Hepatocyte (in vitro differentiated cells): ENCODE results near the gene EHD2.

Experiments
- EZH2 ChIP-seq: fragments of 200-600 bp; sonication (generic); IDR thresholded peaks from 2 replicates; pipeline ENCODE4 v1.6.1; 2016; ENCODE audit warnings: antibody characterized with exemption, mild to moderate bottlenecking, borderline replicate concordance
- EZH2phosphoT487 ChIP-seq: fragments of 200-600 bp; sonication (generic); IDR thresholded peaks from one replicate; pipeline ENCODE4 v1.6.1; 2018; ENCODE audit warnings: antibody characterized with exemption, mild to moderate bottlenecking, low read depth, moderate library complexity; ENCODE audit not compliant: unreplicated experiment, severe bottlenecking
- TF ChIP-seq, protein P1 (sequence below): fragments of 200-600 bp; sonication (generic); IDR thresholded peaks from 2 replicates; pipeline ENCODE4 v1.5.1; 2016; ENCODE audit warnings: antibody characterized with exemption, mild to moderate bottlenecking; ENCODE audit not compliant: poor library complexity

DNA sequence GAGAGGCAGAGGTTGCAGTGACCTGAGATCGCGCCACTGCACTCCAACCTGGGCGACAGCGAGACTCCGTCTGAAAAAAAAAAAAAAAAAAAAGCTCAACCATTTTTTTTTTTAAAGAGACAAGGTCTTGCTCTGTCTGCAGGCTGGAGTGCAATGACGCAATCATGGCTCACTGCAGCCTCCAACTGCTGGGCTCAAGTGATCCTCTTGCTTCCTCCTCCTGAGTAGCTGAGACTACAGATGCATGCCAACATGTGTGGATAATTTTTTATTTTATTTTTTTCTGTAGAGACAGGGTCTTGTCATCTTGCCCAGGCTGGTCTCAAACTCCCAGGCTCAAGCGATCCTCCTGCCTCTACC lies 10.3 kb downstream of the EHD2 start:
- TF ChIP-seq, protein P1, sequence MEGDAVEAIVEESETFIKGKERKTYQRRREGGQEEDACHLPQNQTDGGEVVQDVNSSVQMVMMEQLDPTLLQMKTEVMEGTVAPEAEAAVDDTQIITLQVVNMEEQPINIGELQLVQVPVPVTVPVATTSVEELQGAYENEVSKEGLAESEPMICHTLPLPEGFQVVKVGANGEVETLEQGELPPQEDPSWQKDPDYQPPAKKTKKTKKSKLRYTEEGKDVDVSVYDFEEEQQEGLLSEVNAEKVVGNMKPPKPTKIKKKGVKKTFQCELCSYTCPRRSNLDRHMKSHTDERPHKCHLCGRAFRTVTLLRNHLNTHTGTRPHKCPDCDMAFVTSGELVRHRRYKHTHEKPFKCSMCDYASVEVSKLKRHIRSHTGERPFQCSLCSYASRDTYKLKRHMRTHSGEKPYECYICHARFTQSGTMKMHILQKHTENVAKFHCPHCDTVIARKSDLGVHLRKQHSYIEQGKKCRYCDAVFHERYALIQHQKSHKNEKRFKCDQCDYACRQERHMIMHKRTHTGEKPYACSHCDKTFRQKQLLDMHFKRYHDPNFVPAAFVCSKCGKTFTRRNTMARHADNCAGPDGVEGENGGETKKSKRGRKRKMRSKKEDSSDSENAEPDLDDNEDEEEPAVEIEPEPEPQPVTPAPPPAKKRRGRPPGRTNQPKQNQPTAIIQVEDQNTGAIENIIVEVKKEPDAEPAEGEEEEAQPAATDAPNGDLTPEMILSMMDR: no peak
- TF ChIP-seq EZH2phosphoT487 (no peak), EZH2 (no peak)
